ENCODE results near the gene GPR55. TPM values are rescaled to one million over a fixed set of nuclear protein-coding genes. Genes with fewer than 3 reads are reported as not detected.
"Not testable (repeated sequence)": the region's sequence is repeated elsewhere in the genome, so short reads cannot be mapped to it uniquely, and the experiment has no call there.

The GPR55 gene
- total and polyA plus RNA-seq, 2 of the 8 experiments (the other 6 are each of a cell fraction or from before 2014, with no cell fraction given), result not detected

DNA sequence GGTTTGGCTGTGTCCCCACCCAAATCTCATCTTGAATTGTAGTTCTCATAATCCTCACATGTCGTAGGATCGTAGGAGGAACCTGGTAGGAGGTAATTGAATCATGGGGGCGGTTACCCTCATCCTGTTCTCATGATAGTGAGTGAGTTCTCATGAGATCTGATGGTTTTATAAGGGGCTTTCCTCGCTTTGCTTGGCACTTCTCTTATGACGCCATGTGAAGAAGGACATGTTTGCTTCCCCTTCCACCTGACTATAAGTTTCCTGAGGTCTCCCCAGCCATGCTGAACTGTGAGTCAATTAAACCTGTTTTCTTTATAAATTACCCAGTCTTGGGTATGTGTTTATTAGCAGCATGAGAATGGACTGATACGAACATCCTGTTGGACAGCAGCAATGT lies 11.2 kb upstream of the GPR55 start:
- H2AFZ ChIP-seq (ENCODE audit: low read length); H3K56ac ChIP-seq (replicated peaks; ENCODE audit: insufficient read length, low read depth, low read length); H3K9ac ChIP-seq (replicated peaks in 1 of 4; ENCODE audit: extremely low read depth in 1 of 4, low read depth in 3 of 4, low read length in 3 of 4); H3K23ac ChIP-seq (ENCODE audit: insufficient read length); H3K18ac ChIP-seq (ENCODE audit: extremely low read depth, low read length); H3K4me3 ChIP-seq (ENCODE audit: extremely low read depth in 1 of 4, insufficient read depth in 2 of 4, low read depth in 3 of 4, low read length in 4 of 4); H3K27me3 ChIP-seq (replicated peaks in 1 of 4; ENCODE audit: control insufficient read depth in 3 of 4, extremely low read depth in 1 of 4, insufficient read depth in 3 of 4, low read length in 3 of 4); H2BK5ac ChIP-seq (ENCODE audit: low read depth, low read length); H2AK5ac ChIP-seq (ENCODE audit: low read depth, low read length); H2BK120ac ChIP-seq (replicated peaks; ENCODE audit: low read depth, low read length); H2BK15ac ChIP-seq (ENCODE audit: low read length); H4K5ac ChIP-seq (ENCODE audit: insufficient read length, low read depth, low read length); H4K8ac ChIP-seq (ENCODE audit: extremely low read depth, insufficient read depth, low read length); H4K20me1 ChIP-seq (replicated peaks in 1 of 2; ENCODE audit: control insufficient read depth in 1 of 2, insufficient read depth in 2 of 2, low read length in 2 of 2); H3K4ac ChIP-seq (replicated peaks; ENCODE audit: insufficient read length, low read depth, low read length); H3K9me3 ChIP-seq (ENCODE audit: insufficient read depth in 2 of 2, low read depth in 1 of 2, low read length in 1 of 2); DNase-seq (ENCODE audit: low read depth in 1 of 2, low spot score in 2 of 2); H2BK20ac ChIP-seq (ENCODE audit: low read length); H3K36me3 ChIP-seq (ENCODE audit: control insufficient read depth in 2 of 4, insufficient read depth in 4 of 4, low read length in 3 of 4); H3K4me2 ChIP-seq (ENCODE audit: insufficient read depth in 1 of 2, low read depth in 2 of 2, low read length in 2 of 2); H3K4me1 ChIP-seq (replicated peaks in 1 of 4; ENCODE audit: control insufficient read depth in 3 of 4, insufficient read depth in 4 of 4, low read length in 3 of 4); H3K23me2 ChIP-seq (ENCODE audit: low read depth, low read length); FAIRE-seq; H4K91ac ChIP-seq (replicated peaks; ENCODE audit: insufficient read length, low read length); H3K14ac ChIP-seq (ENCODE audit: insufficient read length); POLR2A ChIA-PET (ENCODE audit: partially characterized antibody); H3K79me2 ChIP-seq (ENCODE audit: control insufficient read depth in 1 of 2, insufficient read depth in 2 of 2, low read length in 2 of 2); H3K79me1 ChIP-seq (ENCODE audit: low read depth, low read length); H2BK12ac ChIP-seq (ENCODE audit: low read depth, low read length); H3K27ac ChIP-seq (ENCODE audit: low read depth, low read length): not testable (repeated sequence)
- CTCF ChIA-PET (ENCODE audit: partially characterized antibody), result interaction anchor here (7.0 kb wide), 1 partner anchor 10 kb away, joined by 49 read pairs; the partner anchor contains the start of gene GPR55
- WGBS, 2 experiments (ENCODE audit: extremely low coverage in 1 of 2, insufficient coverage in 1 of 2, insufficient read length in 1 of 2, insufficient replicate concordance in 2 of 2, low coverage in 1 of 2, low lambda C conversion rate in 2 of 2, missing lambda C conversion rate in 1 of 2), result 95% methylated on average over 6 of the region's 6 CpGs; no CpG with 5 or more reads in 1 of the 2 experiments

Measured in H1 (cell line).